ENCODE data around the gene MAML3.

The MAML3 gene

GRCh38 chr4:139684351-139684750, 469.6 kb downstream of the MAML3 start:
- no peak for DNase-seq (ENCODE audit: low read depth)

- no peak for DNase-seq (ENCODE audit: low read depth)
Observed at GRCh38 chr4:139682741-139683151, 471.2 kb downstream of the MAML3 start.

DNA sequence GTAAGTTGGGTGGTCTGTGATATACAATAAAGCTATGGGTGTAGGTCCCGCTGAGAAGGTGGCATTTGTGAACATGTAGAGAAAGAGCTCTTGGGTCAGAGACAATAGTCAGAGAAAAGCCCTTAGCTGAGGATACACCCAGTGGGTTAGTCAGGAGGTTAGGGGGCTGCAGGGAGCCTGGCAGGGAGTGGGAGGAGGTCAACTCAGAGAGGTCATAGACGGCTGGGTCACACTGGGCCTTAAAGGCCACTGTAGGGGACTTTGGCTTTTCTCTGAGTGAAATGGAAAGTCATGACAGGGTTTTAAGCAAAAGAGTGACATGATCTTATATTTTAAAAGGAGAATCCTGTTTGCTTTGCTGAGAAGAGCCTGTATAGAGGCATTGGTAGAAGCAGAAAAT, 471.7 kb downstream of the MAML3 start:
- DNase-seq (ENCODE audit: low read depth), result no peak

DNA sequence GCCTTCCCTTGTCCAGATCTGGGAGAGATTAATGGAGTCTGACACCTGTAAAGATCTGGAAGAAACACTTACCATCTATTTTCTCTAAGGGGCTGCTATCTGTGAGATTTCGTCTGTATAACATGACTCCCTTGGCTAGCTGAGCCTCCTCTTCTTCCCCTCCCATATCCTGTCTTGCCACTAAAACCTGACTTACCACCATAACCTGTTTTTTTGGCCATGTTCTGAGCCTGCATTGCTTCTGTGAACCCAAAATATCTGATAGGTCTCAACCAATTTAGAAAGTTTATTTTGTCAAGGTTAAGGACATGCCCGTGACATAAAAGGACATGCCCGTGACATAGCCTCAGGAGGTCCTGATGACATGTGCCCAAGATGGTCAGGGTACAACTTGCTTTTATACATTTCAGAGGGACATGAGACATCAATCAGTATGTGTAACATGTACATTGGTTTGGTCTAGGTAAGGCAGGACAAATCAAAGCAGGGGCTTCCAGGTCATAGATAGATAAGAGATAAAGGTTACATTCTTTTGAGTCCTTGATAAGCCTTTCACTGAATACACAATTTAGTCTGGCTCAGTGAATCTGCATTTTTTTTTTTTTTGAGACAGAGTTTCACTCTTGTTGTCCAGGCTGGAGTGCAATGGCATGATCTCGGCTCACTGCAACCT, 476.9 kb downstream of the MAML3 start:
- DNase-seq (ENCODE audit: low read depth), result no peak

GRCh38 chr4:139676365-139676764, 477.6 kb downstream of the MAML3 start:
- DNase-seq (ENCODE audit: low read depth), result no peak

- no peak for DNase-seq (ENCODE audit: low read depth)
Observed at GRCh38 chr4:139675651-139676050, 478.3 kb downstream of the MAML3 start.

DNA sequence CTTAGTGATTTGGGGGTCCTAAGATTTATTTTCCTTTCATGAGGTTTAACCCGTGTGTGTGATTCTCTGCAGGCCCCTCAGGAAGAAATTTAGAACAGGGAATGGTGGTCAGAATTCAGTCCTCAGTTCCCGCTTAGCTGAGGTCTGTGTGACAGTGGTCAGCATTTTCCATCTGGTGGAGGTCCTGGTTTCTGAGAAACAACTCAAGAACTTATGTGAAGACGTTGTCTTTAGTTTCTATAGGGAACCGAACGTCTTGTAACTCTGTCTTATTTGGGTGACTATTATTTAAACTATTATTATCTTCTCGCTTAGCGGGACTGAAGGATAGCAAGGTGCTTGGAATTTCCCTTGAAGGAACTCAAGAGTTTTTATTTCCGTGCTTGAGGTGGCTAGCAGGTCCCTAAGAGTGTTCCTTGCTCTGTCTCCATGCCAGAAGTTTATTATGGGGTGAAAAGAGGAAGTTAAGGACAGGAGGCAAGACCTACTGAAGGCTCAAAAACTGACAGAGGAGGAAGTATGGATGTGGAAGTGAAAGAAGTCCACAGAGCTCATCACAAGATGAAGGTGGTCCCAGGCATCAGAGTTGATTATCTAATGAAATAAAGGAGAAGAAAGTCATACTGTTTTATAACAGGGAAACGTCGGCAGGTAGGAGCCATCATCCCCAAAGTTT, 479.0 kb downstream of the MAML3 start:
- DNase-seq (ENCODE audit: low read depth), result no peak

GRCh38 chr4:139672732-139673131, 481.3 kb downstream of the MAML3 start:
- no peak for DNase-seq (ENCODE audit: low read depth)

GRCh38 chr4:139672215-139672614, 481.8 kb downstream of the MAML3 start:
- no peak for DNase-seq (ENCODE audit: low read depth)

DNA sequence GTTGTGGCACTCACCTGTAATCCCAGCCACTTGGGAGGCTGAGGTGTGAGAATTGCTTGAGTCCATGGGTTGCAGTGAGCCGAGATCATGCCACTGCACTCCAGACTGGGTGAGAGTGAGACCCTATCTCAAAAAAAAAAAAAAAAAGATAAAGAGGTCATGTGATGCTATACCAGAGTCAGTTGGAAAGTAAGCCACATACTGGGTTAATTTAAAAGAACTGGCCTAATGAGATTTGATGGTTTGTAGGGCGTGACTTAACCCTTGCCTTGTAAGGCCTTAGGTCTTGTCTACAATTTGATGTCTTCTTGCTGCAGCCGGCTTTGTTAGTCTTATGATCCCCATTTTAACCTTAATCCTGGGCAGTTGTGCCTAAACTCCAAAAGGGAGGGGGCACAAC, 483.2 kb downstream of the MAML3 start:
- no peak for DNase-seq (ENCODE audit: low read depth)

GRCh38 chr4:139669890-139670289, 484.1 kb downstream of the MAML3 start:
- DNase-seq (ENCODE audit: low read depth), result no peak

- no peak for DNase-seq (ENCODE audit: low read depth)
Observed at GRCh38 chr4:139669335-139669734, 484.6 kb downstream of the MAML3 start.

DNA sequence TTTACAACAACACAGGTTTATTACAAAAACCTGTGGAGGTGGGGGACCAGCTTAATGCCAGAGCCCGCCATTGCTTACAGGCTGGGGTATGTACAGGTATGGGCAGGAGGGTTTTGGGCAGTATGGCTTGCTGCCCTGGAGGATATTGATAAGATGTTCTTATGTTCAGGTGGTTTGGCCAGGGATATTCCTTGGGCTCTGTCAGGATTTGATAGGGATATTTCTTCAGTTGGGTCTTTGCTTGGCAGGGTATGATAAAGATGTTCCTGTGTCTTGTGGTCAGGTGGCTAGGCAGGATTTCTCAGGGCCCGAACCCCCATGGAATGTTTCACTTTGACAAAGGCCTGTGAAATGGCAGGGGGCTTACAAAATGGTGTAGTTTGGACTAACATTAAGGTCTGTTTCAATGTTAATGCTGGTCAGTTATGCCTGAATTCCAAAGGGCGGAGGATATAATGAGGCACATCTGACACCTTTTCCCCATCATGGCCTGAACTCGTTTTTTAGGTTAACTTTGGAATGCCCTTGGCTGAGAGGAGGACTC, 485.3 kb downstream of the MAML3 start:
- DNase-seq (ENCODE audit: low read depth), result no peak

DNA sequence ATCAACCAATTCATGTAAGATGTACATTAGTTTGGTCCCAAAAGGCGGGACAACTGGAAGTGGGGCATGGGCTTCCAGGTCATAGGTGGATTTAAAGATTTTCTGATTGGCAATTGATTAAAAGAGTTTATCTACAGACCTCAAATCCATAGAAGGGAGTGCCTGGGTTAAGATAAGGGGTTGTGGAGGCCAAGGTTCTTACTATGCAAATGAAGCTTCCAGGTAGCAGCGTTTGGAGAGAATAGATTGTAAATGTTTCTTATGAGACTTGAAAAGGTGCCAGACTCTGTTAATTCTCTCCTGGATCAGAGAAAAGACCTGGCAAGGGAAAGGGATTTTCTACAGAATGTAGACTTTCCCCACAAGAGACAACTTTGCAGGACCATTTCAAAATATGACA, 485.9 kb downstream of the MAML3 start:
- DNase-seq (ENCODE audit: low read depth), result no peak

Measured in HS-27A (cell line).